ENCODE measurements around the gene PCCA. TPM values are rescaled to one million over a fixed set of nuclear protein-coding genes. Genes with fewer than 3 reads are reported as not detected.

PCCA gene
- total RNA-seq, 3 donors from 2014 or later = 46.6 to 69.8 (median 64.7) TPM

- TF ChIP-seq POLR2AphosphoS5 (IDR thresholded peaks at IDR 0.05) (no peak), POLR2A (IDR thresholded peaks at IDR 0.05) (no peak), CTCF (IDR thresholded peaks at IDR 0.05) (no peak)
- no peak for DNase-seq (ENCODE audit: low spot score in 2 of 2)
- Histone ChIP-seq H3K4me3 (no peak overlapping the region), H3K9me3 (no peaks in the 10 kb centered on the region), H3K27me3 (no peaks in the 10 kb centered on the region), H3K4me1 (no peaks in the 10 kb centered on the region), H3K36me3 (no peaks in the 10 kb centered on the region), H3K27ac (no peak overlapping the region)
- intact Hi-C loops (cut with DNase I; ENCODE audit: low total_unique reads) = no loop called here
These were observed 354.5 kb downstream of the PCCA start for GRCh38 chr13:100443278-100443997.

- Histone ChIP-seq H3K27me3 (no peaks in the 10 kb centered on the region), H3K9me3 (no peaks in the 10 kb centered on the region), H3K27ac (no peak overlapping the region), H3K4me1 (no peaks in the 10 kb centered on the region), H3K36me3 (no peaks in the 10 kb centered on the region), H3K4me3 (no peak overlapping the region)
- TF ChIP-seq POLR2AphosphoS5 (IDR thresholded peaks at IDR 0.05) = no peak
- intact Hi-C loops (cut with DNase I; ENCODE audit: low total_unique reads) = no loop called here
- DNase-seq (ENCODE audit: low spot score in 2 of 2) = no peak
These were observed 355.1 kb downstream of the PCCA start for GRCh38 chr13:100443998-100444328.

- TF ChIP-seq CTCF (IDR thresholded peaks at IDR 0.05) (no peak), POLR2A (IDR thresholded peaks at IDR 0.05) (no peak), POLR2AphosphoS5 (IDR thresholded peaks at IDR 0.05) (no peak)
- no peaks in the 10 kb centered on the region for H3K9me3 ChIP-seq
- intact Hi-C loops (cut with DNase I; ENCODE audit: low total_unique reads) = no loop called here
- H3K36me3 ChIP-seq = no peaks in the 10 kb centered on the region
- DNase-seq (ENCODE audit: low spot score in 2 of 2) = no peak
- H3K27ac ChIP-seq = no peak overlapping the region
- H3K4me1 ChIP-seq = no peaks in the 10 kb centered on the region
- H3K4me3 ChIP-seq = no peak overlapping the region
- no peaks in the 10 kb centered on the region for H3K27me3 ChIP-seq
These were observed 358.9 kb downstream of the PCCA start for GRCh38 chr13:100447831-100448230.

GRCh38 chr13:100451923-100452322 is 363.0 kb downstream of the PCCA start:
- Histone ChIP-seq H3K27ac (no peak overlapping the region), H3K9me3 (no peaks in the 10 kb centered on the region), H3K4me1 (no peaks in the 10 kb centered on the region), H3K36me3 (no peaks in the 10 kb centered on the region), H3K4me3 (no peak overlapping the region), H3K27me3 (no peaks in the 10 kb centered on the region)
- DNase-seq (ENCODE audit: low spot score in 2 of 2) = no peak
- intact Hi-C loops (cut with DNase I; ENCODE audit: low total_unique reads) = no loop called here
- TF ChIP-seq CTCF (IDR thresholded peaks at IDR 0.05) (no peak), POLR2AphosphoS5 (IDR thresholded peaks at IDR 0.05) (no peak), POLR2A (IDR thresholded peaks at IDR 0.05) (no peak)

- no peaks in the 10 kb centered on the region for H3K27me3 ChIP-seq
- TF ChIP-seq POLR2A (IDR thresholded peaks at IDR 0.05) = no peak
- TF ChIP-seq CTCF (IDR thresholded peaks at IDR 0.05) = no peak
- no peak for TF ChIP-seq POLR2AphosphoS5 (IDR thresholded peaks at IDR 0.05)
These were observed 366.0 kb downstream of the PCCA start for GRCh38 chr13:100454876-100455275.

More at GRCh38 chr13:100454876-100455275, 366.0 kb downstream of the PCCA start:
- Histone ChIP-seq H3K36me3 (no peaks in the 10 kb centered on the region), H3K4me3 (no peak overlapping the region), H3K9me3 (no peaks in the 10 kb centered on the region), H3K27ac (no peak overlapping the region), H3K4me1 (no peaks in the 10 kb centered on the region)
- DNase-seq (ENCODE audit: low spot score in 2 of 2) = no peak
- intact Hi-C loops (cut with DNase I; ENCODE audit: low total_unique reads) = no loop called here

All from breast epithelium (tissue), 4 donors.